ENCODE measurements around the gene PATL1.
A peak's percentile ranks its signal among the peaks of the same experiment; 100 is the strongest.
"Not testable (repeated sequence)": the region's sequence is repeated elsewhere in the genome, so short reads cannot be mapped to it uniquely, and the experiment has no call there.

The PATL1 gene

GRCh38 chr11:59668950-59669610, at the start of gene PATL1:
PATL1 (minus strand) TSS chr11:59669037; CDS start chr11:59668895, 142 bp downstream.
- DNase-seq (ENCODE audit: low spot score), result peak; percentile 100

- DNase-seq (ENCODE audit: low spot score), result no peak
Measured at GRCh38 chr11:59716051-59716450, 47.2 kb upstream of the PATL1 start.

GRCh38 chr11:59713745-59714144, 44.9 kb upstream of the PATL1 start, which contains the start of gene OR10V1:
OR10V1 (minus strand) TSS chr11:59713845; CDS start chr11:59713845, 0 bp downstream.
- no peak for DNase-seq (ENCODE audit: low spot score)

GRCh38 chr11:59710136-59710847, 41.5 kb upstream of the PATL1 start:
- no peak for DNase-seq (ENCODE audit: low spot score)

- no peak for DNase-seq (ENCODE audit: low spot score)
Measured at GRCh38 chr11:59708537-59708936, 39.7 kb upstream of the PATL1 start.

GRCh38 chr11:59707371-59707770, 38.5 kb upstream of the PATL1 start:
- DNase-seq (ENCODE audit: low spot score), result no peak

- no peak for DNase-seq (ENCODE audit: low spot score)
Measured at GRCh38 chr11:59706518-59707285, 37.9 kb upstream of the PATL1 start.

- no peak for DNase-seq (ENCODE audit: low spot score)
Measured at GRCh38 chr11:59705294-59705693, 36.5 kb upstream of the PATL1 start.

GRCh38 chr11:59703515-59703914, 34.7 kb upstream of the PATL1 start:
- DNase-seq (ENCODE audit: low spot score), result not testable (repeated sequence)

- not testable (repeated sequence) for DNase-seq (ENCODE audit: low spot score)
Measured at GRCh38 chr11:59700157-59700556, 31.3 kb upstream of the PATL1 start.

- DNase-seq (ENCODE audit: low spot score), result no peak
Measured at GRCh38 chr11:59698506-59698905, 29.7 kb upstream of the PATL1 start.

- no peak for DNase-seq (ENCODE audit: low spot score)
Measured at GRCh38 chr11:59692915-59693314, 24.1 kb upstream of the PATL1 start.

- no peak for DNase-seq (ENCODE audit: low spot score)
Measured at GRCh38 chr11:59691156-59691555, 22.3 kb upstream of the PATL1 start.

GRCh38 chr11:59689015-59689414, 20.2 kb upstream of the PATL1 start:
- DNase-seq (ENCODE audit: low spot score), result no peak

GRCh38 chr11:59681260-59681725, 12.5 kb upstream of the PATL1 start:
- not testable (repeated sequence) for DNase-seq (ENCODE audit: low spot score)

- DNase-seq (ENCODE audit: low spot score), result peak; percentile 67
Measured at GRCh38 chr11:59680287-59681154, 11.7 kb upstream of the PATL1 start.

GRCh38 chr11:59679347-59679746, 10.5 kb upstream of the PATL1 start:
- DNase-seq (ENCODE audit: low spot score), result no peak

GRCh38 chr11:59678813-59679165, 10.0 kb upstream of the PATL1 start:
- DNase-seq (ENCODE audit: low spot score), result no peak

GRCh38 chr11:59678118-59678812, 9.4 kb upstream of the PATL1 start:
- no peak for DNase-seq (ENCODE audit: low spot score)

- DNase-seq (ENCODE audit: low spot score), result no peak
Measured at GRCh38 chr11:59676205-59676604, 7.4 kb upstream of the PATL1 start.

GRCh38 chr11:59674291-59674690, 5.5 kb upstream of the PATL1 start:
- DNase-seq (ENCODE audit: low spot score), result no peak

All from HuH-7 (cell line).